ENCODE results near the gene CHCHD10.

Gene CHCHD10

DNA sequence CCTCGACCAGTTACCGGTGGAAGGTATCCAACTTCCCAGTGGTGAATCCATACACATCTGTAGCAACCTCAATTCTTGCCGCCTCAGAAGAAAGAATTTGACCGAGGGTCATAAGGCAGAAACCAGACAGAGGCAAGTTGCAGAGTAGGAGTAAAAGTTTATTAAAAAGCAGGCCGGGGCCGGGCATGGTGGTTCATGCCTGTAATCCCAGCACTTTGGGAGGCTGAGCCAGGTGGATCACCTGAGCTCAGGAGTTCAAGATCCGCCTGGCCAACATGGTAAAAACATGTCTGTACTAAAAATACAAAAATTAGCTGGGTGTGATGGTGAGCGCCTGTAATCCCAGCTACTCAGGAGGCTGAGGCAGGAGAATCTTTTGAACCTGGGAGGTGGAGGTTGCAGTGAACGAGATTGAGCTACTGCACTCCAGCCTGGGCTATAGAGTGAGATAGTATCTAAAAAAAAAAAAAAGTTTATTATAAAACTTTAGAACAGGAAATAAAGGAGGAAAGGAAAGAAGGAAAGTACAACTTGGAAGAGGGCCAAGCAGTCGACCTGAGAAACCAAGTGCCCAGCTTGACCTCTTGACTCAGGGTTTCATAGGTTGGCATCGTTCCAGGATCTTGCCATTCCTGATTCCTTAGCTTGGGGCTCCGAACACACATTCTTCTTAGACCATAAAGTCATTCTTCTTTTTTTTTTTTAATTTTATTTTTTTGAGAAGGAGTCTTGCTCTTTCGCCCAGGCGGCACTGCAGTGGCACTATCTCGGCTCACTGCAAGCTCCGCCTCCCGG lies 49.2 kb downstream of the CHCHD10 start:
- DNase-seq (ENCODE audit: low read depth): no peak
- TF ChIP-seq CTCF (IDR thresholded peaks at IDR 0.05; ENCODE audit: control insufficient read depth, insufficient read depth, low read depth, low read length, missing control alignments): no peak

DNA sequence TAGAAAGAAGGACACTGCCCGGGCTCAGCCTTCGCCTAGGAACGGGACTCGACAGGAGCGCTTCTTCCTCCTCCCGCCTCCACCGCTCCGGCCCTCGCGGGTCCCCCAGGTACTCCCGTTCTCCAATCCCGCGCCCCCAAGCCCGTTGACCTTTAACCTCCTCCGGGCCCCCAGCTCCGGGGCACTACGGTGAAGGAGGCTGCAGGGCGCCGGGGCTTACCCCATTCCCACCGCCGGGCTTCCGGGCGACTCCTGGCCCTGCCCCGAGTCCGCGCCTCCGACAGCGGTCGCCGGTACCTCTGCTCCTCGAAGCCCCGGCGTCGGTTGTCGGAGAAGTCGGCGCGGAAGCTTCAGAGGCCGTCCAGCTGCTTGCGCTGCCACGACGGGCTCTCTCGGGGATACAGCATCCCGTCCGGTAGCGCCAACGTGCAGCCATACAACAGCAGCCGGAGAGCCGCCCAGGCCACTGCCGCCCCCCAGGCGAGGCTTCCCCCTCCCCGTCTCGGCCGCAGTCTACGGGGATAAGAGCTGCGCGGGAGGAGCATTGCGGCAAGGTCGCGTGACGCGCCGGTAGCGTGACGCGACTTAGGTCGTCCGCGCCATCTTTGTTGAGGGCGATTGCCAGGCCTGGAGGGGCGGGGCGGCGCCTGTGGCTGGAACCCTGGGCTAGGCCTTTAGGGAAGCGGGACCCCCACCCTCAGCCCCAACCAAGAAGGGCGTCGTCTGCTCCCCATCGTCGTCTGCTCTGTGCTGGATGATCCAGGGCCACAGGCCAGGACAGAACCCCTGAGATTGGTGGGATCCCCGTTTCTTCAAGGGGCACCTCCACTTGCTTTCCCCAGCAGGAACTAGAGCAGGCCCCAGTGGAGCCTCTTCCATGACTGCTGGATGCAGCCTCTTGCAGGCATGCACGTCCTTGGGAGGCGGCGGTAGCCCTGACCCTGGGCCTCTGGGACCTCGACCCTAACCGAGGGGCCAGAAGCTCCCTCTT lies 50.7 kb downstream of the CHCHD10 start:
- DNase-seq (ENCODE audit: low read depth): peak; percentile 24
- TF ChIP-seq CTCF (IDR thresholded peaks at IDR 0.05; ENCODE audit: control insufficient read depth, insufficient read depth, low read depth, low read length, missing control alignments): no peak
- peak overlapping the region; percentile 83 for H3K4me3 ChIP-seq (ENCODE audit: control insufficient read depth, low read depth, low read length)

More for the DNA sequence above, 49.2 kb downstream of the CHCHD10 start:
- H3K4me3 ChIP-seq (ENCODE audit: control insufficient read depth, low read depth, low read length): no peak overlapping the region
